ENCODE measurements around the gene PHLPP1.

Gene PHLPP1

DNA sequence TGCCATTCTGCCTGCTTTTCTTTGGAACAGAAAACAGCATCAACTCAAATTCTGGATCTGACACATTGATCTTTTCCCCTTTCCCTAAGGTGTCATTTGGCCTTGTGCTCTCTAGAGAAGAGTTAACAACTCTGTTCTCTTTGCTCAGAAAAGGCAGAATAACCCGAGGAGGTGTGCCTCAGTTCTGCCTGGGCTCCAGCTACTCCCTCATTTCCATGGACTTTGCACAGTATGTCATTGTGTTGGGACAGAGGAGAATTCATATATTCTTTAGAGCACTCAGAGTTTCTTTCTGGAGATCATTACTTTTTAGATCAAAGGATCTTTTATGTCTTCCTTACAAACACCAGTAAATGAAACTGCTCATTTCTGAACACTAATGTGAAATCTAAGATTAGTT is 249.1 kb downstream of the PHLPP1 start (continued):
- TF ChIP-seq, protein P1, sequence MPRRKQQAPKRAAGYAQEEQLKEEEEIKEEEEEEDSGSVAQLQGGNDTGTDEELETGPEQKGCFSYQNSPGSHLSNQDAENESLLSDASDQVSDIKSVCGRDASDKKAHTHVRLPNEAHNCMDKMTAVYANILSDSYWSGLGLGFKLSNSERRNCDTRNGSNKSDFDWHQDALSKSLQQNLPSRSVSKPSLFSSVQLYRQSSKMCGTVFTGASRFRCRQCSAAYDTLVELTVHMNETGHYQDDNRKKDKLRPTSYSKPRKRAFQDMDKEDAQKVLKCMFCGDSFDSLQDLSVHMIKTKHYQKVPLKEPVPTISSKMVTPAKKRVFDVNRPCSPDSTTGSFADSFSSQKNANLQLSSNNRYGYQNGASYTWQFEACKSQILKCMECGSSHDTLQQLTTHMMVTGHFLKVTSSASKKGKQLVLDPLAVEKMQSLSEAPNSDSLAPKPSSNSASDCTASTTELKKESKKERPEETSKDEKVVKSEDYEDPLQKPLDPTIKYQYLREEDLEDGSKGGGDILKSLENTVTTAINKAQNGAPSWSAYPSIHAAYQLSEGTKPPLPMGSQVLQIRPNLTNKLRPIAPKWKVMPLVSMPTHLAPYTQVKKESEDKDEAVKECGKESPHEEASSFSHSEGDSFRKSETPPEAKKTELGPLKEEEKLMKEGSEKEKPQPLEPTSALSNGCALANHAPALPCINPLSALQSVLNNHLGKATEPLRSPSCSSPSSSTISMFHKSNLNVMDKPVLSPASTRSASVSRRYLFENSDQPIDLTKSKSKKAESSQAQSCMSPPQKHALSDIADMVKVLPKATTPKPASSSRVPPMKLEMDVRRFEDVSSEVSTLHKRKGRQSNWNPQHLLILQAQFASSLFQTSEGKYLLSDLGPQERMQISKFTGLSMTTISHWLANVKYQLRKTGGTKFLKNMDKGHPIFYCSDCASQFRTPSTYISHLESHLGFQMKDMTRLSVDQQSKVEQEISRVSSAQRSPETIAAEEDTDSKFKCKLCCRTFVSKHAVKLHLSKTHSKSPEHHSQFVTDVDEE (CRISPR knock-in tag; IDR thresholded peaks at IDR 0.05) = no peak
- TF ChIP-seq ZNF70 (CRISPR knock-in tag; IDR thresholded peaks at IDR 0.05) (no peak), ZFP3 (CRISPR knock-in tag; IDR thresholded peaks at IDR 0.05) (no peak), PPARA (CRISPR knock-in tag; IDR thresholded peaks at IDR 0.05; ENCODE audit: borderline replicate concordance) (no peak), SNAI2 (CRISPR knock-in tag; IDR thresholded peaks at IDR 0.05) (no peak), ESRRG (CRISPR knock-in tag; IDR thresholded peaks at IDR 0.05) (no peak), ZNF565 (CRISPR knock-in tag; conservative IDR thresholded peaks at IDR 0.05; ENCODE audit: low read depth) (no peak)

- no peak for ATAC-seq
Measured at GRCh38 chr18:62967089-62967488, 251.7 kb downstream of the PHLPP1 start.

More at GRCh38 chr18:62967089-62967488, 251.7 kb downstream of the PHLPP1 start:
- TF ChIP-seq ZNF565 (CRISPR knock-in tag; conservative IDR thresholded peaks at IDR 0.05; ENCODE audit: low read depth) (no peak), ISL1 (CRISPR knock-in tag; IDR thresholded peaks at IDR 0.05) (no peak), ZFP3 (CRISPR knock-in tag; IDR thresholded peaks at IDR 0.05) (no peak), CSDC2 (CRISPR knock-in tag; IDR thresholded peaks at IDR 0.05) (no peak), ZNF70 (CRISPR knock-in tag; IDR thresholded peaks at IDR 0.05) (no peak), PPARA (CRISPR knock-in tag; IDR thresholded peaks at IDR 0.05; ENCODE audit: borderline replicate concordance) (no peak), SNAI2 (CRISPR knock-in tag; IDR thresholded peaks at IDR 0.05) (no peak), ZFP30 (CRISPR knock-in tag; IDR thresholded peaks at IDR 0.05) (no peak), TCF4 (CRISPR knock-in tag; IDR thresholded peaks at IDR 0.05; ENCODE audit: borderline replicate concordance) (no peak), OSR1 (CRISPR knock-in tag; IDR thresholded peaks at IDR 0.05) (no peak), BACH2 (CRISPR knock-in tag; IDR thresholded peaks at IDR 0.05; ENCODE audit: borderline replicate concordance) (no peak), ZC3H10 (CRISPR knock-in tag; IDR thresholded peaks at IDR 0.05) (no peak), RARB (CRISPR knock-in tag; IDR thresholded peaks at IDR 0.05) (no peak), TOX (CRISPR knock-in tag; IDR thresholded peaks at IDR 0.05; ENCODE audit: borderline replicate concordance) (no peak), CSRNP3 (CRISPR knock-in tag; IDR thresholded peaks at IDR 0.05) (no peak), GLIS3 (CRISPR knock-in tag; IDR thresholded peaks at IDR 0.05) (no peak), POU6F1 (CRISPR knock-in tag; IDR thresholded peaks at IDR 0.05; ENCODE audit: borderline replicate concordance, low read depth) (no peak)
- TF ChIP-seq, protein P1 (CRISPR knock-in tag; IDR thresholded peaks at IDR 0.05) = no peak
- TF ChIP-seq, protein P2, sequence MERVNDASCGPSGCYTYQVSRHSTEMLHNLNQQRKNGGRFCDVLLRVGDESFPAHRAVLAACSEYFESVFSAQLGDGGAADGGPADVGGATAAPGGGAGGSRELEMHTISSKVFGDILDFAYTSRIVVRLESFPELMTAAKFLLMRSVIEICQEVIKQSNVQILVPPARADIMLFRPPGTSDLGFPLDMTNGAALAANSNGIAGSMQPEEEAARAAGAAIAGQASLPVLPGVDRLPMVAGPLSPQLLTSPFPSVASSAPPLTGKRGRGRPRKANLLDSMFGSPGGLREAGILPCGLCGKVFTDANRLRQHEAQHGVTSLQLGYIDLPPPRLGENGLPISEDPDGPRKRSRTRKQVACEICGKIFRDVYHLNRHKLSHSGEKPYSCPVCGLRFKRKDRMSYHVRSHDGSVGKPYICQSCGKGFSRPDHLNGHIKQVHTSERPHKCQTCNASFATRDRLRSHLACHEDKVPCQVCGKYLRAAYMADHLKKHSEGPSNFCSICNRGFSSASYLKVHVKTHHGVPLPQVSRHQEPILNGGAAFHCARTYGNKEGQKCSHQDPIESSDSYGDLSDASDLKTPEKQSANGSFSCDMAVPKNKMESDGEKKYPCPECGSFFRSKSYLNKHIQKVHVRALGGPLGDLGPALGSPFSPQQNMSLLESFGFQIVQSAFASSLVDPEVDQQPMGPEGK (CRISPR knock-in tag; IDR thresholded peaks at IDR 0.05; ENCODE audit: borderline replicate concordance) = no peak

All from SK-N-SH treated with all-trans-retinoic acid at 6 μM for 48 hours (cell line).